ENCODE data around the gene PDE4B.
A peak's percentile ranks its signal among the peaks of the same experiment; 100 is the strongest.

PDE4B gene

DNA sequence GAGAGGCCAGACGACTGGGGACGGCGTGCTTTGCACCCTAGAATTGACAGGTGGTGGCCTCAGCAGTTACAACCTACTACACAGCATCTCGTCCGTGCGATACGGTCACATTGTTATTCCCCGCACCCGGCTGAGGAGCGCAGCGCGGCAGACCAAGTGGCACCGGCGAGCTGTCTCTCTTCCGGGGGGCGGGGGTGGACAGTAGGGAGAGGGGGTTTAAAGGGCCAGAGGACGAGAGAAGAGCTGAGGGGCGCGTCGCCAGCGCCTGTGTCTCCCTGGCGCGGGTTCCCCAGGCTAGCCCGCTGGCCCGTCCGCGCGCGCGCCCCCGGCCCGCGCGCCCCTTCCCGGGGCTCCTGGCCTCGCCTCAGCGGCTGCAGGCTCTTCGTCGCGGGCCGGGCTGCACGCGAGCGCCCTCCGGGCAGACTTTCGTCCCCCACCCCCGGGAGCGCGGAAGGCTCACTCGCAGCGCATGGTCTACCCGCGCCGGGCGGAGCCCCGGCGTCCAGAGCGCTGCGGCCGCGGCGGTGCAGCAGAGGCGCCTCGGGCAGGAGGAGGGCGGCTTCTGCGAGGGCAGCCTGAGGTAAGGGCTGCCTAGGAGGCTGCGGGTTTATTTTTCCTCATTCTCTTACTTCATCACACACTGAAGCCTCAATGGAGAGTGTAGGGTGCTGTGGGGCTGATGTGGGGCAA lies at the start of gene PDE4B:
Gene PDE4B (plus strand): TSS at position 227 of the 690 bp plus-strand sequence.
- DNase-seq: peak; percentile 71

DNA sequence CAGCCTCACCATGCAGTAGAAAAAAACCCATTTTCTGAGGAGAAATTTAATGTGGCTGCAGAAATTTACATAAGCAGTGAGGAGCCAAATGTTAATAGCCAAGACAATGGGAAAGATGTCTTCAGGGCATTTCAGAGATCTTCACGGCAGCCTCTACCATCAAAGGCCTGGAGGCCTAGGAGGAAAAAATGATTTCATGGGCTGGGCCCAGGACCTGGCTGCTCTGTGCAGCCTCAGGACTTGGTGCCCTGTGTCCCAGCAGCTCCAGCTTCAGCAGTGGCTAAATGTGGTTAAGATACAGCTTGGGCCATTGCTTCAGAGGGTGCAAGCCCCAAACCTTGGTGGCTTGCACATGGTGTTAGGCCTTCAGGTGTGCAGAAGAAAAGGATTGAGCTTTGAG lies 48.0 kb upstream of the PDE4B start:
- no peak for DNase-seq

DNA sequence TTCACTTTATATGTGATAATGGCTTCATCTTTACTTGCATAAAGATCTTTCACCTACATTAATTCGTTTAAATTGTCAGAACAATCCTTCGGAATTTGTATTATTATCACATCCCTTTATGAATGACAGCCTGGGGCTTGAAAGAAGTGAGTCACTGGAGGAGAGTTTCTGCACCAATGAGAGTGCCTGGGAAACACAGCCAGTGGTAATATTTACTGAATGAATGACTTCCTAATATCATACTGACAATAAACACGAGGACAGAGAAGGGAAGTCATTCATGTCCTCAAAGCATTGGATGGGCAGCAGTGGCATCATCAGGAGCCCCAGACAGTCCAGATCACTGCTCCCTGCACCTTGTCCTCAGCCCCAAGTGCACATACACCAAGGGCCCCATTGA lies 40.7 kb upstream of the PDE4B start:
- no peak for DNase-seq

DNA sequence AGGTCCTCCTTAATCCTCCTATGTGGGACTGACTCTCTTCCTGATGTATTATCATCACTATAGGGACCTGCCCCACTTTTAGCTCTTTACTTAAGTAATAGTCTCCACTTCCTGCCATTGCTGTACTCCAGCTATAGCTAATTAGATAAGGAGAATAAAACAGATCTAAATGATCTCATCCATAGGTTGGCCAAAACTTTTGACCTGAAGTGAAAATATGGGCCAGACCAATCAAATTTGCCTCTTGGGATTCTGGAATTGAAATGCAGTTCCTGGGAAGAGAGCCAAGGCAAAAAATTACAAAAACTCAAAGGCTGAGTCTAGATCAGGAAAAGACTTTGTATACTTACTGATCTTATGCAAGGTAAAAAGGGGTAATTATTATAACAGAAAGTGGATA lies 36.1 kb upstream of the PDE4B start:
- DNase-seq: no peak

DNA sequence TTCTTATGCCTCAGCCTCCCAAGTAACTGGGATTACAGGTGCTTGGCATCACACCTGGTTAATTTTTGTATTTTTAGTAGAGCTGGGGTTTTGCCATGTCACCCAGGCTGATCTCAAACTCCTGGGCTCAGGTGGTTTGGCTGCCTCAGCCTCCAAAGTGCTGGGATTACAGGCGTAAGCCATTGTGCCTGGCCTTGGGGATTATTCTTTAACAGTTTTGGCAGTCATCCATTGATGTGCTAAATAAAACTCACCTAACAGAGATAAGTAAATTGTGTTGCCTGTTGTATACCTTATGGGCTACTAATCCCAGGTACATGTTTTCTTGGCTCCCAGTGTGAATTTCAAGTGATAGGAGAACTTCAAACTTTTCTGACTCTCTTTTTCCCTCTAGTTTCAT lies 35.2 kb upstream of the PDE4B start:
- no peak for DNase-seq

DNA sequence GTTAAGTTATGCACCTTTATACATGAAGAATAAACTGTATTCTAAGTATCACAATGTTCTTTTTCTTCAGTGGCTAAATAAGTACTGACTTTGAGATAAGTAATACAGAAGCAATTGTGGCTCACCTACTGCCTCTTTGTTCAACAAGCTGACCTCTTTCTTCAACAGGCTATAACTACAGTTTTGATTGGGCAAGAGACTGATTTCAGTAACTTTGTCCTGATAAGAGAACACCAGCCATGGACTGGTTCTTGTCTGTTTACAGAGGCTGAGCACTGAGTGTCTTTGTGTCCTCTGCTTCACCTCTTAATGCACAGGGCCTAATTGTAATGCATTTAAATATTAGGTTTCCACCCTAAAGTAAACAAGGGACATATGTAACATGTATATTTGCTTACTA lies 34.6 kb upstream of the PDE4B start:
- no peak for DNase-seq

DNA sequence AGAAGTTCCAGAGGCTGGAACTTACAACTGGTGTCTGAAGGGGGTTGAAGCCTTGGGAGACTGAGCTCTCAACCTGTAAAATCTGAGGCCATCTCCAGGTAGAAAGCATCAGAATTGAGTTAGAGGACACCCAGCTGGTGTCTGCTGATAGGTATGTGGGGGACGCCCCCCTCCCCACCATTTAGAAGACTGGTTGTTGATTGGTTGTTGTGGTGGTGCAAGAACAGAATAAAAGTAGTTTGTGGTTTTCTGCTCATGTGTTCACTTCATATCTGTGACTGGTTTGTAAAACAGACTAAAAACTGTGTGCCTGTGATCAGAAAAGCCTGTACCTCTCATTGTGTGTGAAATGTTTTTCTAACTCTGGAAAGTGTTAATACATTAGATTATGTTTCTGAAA lies 33.2 kb upstream of the PDE4B start:
- no peak for DNase-seq

DNA sequence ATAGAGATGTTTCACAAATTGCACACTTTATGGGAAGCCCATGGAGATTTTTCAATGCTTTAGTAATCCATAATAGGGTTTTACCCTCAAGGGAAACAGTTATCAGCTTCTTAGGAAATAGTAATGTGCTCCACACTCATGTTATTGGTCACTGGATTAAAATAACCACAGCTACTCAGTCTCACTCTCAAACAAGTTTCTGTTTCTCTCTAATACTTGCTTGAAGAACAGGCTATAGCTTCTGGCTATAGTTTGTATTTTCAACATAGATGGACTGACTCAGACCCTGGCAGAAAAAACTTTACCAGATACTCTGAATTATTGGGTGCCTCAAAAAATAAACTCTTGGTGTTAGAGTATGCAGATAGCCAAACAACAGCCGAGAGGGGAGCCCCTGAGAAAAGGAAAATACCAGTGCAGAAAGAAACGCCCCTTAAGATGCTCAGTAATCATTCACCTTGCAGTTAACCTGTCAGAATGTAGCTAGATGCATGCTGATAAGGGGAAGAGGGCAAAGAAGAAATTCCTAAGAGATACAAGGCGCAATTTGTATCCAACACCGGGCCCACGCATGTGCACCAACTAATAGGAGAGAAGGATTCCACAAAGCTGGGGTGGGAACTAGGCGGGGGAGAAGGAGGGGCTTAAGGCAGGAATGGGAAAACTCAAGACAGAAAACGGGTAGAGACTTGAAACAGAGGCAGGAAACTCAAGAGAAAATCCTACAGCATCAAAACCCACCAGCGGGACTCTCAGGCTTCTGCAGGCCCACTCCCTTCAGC lies 30.4 kb upstream of the PDE4B start:
- DNase-seq: no peak

DNA sequence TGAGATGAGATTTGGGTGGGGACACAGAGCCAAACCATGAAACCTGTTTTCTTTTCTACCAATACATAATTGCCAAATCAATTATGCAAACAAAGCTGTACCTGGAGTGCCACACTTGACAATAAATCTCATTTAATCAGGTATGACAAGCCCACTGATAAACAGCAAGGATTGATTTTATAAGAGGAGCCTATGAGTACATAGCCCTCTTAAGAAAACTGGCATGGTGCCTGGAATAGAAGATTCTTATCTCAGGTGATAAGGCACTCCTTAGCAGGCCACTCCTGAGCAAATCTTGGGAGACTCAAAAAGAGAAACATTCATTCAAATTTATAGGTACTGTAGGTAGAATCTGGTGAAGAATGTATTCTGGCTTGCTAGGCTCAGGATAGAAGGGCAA lies 28.6 kb upstream of the PDE4B start:
- DNase-seq: no peak

DNA sequence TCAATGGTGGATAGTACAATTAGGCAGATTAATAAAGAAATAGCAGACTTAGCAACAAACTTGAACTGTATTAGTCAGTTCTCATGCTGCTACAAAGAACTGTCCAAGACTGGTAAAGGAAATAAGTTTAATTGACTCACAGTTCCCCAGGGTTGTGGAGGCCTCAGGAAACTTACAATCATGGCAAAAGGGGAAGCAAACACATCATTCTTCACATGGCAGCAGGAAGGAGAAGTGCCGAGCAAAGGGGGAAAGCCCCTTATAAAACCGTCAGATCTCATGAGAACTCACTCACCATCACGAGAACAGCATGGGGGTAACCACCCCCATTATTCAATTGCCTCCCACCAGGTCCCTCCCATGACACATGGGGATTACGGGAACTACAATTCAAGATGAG lies 27.1 kb upstream of the PDE4B start:
- DNase-seq: no peak

DNA sequence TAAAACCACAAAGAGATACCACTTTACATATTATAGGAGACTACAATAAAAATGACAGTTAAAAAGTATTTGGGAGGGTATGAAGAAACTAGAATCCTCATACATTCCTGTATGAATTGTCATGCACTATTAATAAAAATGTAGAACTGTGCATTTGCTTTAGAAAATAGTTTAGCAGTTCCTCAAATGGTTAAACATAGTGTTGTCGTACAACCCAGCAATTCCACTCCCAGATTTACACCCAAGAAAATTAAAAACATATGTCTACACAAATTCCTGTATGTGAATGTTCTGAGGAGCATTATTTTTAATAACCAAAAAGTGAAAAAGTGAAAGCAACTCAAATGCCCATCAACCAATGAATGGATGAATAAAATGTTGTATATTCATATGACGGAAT lies 23.1 kb upstream of the PDE4B start:
- DNase-seq: no peak

DNA sequence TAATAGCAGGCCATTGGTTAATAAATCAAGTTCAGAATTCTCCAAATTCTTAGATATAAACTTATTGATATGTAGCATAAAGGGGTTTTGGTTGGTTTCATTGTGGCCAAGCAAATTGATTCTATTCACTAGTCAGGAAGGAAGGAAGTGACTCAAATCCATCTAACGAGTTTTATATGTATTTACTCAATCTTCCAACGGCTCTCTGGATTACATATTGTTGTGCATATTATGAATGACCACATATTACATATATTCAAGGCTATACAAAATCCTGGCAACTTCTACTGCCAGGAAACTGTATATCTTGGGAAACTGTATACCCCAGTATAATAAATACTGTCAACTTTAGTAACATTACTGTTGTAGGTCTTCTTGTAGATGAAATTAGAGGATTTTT lies 20.1 kb upstream of the PDE4B start:
- DNase-seq: no peak

DNA sequence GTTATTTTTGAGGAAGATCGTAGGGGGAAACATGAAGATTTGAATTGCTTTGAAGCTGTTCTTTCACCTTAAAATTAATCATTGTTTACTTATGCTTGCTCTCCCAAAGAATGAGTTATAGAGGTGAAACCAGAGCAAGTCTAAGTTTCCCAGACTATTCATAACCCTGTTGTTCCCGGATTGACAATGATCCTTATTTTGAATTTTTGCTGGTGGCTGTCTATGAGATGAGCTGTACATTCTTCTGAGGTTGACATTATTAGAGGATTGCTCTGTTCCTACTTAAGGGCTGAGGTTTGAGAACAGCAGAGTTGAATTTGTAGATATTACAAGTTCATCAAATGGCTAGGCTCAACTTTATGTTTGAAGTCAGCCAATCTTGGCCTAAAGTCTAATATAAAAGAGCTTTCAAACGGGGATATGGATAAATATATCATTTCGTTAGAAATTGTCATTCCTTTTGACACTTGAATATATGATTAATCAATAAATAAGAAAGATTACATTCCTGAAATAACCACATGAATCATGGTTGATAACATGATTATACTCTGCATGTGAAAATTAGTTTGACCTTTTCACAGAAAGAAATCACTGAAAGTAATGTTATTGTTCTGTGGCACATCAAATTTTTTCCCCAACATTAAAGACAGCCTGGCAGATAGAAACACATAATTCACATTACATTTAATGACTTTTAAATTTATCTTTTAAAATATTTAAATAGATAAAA lies 19.1 kb upstream of the PDE4B start:
- DNase-seq: no peak

DNA sequence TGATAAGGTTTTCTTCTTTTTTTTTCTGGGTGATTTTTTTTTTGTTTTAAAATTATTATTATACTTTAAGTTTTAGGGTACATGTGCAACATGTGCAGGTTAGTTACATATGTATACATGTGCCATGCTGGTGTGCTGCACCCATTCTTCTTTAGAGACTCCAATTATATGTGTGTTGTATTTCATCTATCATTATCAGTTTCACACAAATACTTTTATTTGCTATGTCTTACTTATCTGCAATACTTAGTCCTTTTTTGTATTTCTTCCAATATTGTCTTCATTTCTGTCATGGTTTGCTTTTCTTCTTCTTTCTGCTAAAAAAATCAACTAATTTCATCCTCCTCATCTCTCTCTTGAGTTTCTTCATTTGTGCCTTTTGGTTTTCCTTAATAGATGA lies 3.9 kb upstream of the PDE4B start:
- no peak for DNase-seq

DNA sequence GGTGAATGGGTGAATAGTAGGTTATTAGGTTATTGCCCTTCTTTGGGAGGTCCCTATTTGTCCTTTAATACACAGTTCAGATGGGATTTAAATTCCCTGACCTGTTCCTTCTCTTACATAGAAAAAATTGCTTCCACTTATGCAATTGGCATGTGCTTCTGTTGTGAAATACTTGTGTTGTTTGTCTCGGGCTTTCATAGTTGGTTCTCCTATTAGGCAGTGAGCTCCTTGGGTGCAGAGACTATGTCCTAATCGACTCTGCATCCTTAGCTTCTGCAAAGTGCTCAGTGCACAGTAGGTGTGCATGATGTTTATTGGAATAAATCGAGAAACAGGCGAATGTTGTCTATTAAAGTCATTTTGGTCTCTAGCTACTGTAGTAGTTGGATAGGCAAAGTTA lies 1.3 kb upstream of the PDE4B start:
- no peak for DNase-seq

DNA sequence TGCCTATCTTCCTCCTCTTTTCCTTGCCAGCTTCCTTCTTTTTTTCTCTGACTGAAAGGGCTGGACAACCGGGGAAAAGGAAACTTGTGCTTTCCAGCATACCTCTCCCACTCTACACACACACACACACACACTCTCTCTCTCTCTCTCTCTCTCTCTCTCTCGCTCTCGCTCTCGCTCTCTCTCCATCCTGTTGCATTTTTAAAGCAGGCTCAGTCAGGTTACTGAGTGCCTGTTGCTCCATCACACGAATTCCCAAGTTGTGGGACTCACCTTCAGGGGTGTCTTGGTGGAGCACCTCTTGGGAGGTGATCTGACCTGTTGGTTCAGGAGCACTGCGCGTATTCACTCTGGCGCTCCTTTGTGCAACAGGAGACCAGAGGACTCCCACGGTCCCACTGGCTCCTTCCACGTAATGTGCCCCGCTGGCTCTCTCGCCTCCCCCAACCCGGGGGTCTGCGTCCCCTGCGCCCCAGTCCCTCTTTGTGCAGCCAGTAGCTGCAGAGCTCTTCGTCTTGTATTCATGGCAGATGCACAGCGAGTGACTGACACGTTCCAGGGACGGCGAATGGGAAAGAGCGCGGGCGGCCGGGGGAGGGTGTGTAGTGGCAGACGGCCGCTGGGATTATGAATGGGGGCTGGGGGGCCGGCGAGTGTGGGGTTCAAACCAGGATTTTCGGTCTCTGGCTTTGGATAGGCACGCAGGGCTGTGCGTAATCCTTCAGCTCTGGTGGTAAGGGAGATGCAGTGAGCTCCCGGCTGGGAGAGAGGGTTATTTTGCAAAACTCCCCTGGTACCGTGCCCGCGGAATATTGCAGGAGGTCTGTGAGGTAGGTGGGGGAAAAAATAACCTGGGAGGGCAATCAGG lies 660 bp upstream of the PDE4B start:
- DNase-seq: peak; percentile 36

DNA sequence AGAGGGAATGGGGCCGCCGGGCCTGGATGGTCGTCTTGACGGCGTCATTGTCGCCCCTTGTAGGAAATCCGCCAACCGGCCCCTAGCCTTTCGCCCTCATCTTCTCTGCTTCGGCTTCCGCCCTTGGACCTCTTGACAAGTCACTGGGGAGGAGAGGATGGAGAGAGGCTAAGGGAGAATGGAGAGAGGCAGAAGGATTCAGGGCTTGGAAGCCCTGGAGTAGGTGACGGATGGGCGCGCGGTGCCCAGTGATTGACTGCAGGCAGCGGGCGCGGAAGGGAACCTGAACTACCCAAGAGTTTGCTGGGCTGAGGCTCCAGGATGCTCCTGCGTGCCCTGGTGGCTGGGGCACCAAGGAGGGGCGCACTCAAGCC lies 651 bp downstream of the PDE4B start:
- peak; percentile 43 for DNase-seq

DNA sequence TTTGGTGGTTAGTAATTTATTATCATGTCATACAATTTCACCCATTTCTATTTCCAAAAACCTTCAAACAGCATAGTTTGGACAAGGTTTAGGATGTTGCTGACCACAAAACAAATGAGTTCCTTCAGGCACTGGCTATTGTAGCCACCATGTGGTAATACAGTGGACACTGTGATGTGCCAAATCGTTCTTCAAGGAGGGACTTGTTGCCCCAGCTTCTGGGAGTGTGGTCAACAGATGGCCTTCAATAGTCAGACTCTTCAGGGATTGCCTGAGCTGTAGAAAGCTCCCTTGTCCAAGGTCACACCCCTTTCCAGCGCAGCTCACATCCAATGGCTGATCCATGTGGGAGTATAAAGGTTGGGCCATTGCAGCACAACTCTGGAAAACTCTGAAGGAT lies 2.6 kb downstream of the PDE4B start:
- DNase-seq: no peak

DNA sequence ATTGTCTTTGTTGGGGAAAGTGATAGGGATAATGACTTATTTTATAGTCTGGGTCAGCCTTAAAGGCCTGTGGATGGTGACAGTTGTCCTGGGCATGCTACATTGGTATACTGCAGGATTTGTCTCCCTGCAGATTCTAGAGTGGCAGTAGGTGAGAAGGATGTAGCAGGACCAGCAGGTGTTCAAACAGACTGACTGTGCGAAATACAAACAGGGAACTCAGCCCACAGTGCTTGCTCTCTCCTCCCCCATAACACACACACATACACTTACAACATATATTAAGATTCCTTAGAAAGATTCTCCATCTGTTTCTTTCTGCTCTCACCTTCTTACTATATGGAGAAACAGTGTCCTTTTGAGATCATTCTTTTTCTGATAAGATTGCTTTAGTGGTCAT lies 6.9 kb downstream of the PDE4B start:
- peak; percentile 21 for DNase-seq

DNA sequence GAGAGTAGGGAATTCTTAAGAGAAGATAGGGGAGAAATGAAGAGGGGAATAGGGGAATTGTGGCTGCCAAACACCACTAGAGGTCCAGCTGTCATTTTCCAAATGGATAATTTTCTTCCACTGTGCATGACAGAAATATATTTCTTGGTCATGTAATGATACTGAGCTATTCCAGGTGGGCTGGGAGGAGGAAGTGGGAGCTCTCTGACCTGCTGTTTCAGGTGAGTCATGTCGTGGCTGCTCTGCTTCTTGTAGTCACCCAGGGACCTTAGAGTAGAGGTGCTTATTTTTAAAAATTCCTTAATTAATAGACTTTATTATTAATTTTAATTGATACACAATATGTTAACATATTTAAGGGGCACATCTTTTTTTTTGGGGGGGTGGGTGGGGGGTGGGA lies 11.9 kb downstream of the PDE4B start:
- DNase-seq: no peak

DNA sequence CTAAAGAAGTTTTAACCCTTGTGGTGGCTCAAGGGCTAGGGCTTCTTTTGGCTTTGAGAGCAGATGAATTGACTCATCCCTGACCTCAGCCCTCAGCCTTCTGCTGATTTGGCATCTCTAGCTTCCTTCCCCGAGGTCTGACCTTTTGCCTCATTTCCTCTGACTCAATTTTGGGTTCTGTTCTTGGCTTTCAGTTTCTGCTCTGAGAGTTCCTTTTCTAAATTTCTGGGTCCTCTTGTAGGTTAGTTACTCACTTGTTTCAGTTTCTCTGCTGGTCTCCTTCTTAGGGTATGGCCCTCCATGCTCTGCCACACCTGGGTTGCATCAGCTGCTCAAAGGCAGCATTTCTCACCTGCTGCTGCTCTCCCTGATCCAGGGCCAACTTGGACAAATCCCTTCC lies 19.4 kb downstream of the PDE4B start:
- no peak for DNase-seq

DNA sequence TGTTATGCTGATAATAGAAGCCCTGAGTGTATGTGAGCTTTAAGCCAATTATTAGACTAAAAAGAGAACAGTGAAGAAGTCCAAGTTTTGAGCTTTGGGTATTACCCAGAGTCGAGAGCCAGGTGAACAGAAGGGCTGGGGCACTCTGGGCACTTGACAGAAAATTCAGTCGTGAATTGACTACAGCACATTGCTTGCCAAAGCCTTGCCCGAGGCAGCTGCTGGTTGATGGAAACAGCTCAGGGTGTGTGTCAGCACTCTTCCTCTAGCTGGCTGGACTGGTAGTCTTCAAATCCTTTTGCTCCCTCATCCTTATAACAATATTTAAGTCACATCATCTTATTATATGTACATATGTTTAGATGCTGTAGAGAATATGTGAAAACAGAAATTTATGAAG lies 21.3 kb downstream of the PDE4B start:
- DNase-seq: peak; percentile 22

DNA sequence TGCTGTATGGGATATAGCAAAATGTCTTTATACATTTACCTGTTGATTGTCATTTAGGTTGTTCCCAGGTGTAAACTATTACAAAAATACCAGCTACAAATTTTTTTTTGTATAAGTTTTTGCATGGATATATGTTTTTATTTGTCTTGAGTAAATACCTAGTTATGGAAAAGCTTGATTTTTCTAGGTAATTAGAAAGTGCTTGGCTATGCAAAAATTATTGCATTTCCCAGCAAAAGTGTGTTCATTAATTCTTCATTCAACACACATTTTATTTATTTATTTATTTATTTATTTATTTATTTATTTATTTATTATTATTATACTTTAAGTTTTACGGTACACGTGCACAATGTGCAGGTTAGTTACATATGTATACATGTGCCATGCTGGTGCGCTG lies 22.1 kb downstream of the PDE4B start:
- DNase-seq: no peak
